HG03457 (cell line): Measurements from ENCODE around the gene PCDHA4.

ENCODE experiments used
- ATAC-seq: cut with Tn5 transposase; IDR thresholded peaks from one replicate; pipeline ENCODE4 v1.9.1; 2021; ENCODE audit warnings: moderate number of reproducible peaks; ENCODE audit not compliant: unreplicated experiment

The PCDHA4 gene

DNA sequence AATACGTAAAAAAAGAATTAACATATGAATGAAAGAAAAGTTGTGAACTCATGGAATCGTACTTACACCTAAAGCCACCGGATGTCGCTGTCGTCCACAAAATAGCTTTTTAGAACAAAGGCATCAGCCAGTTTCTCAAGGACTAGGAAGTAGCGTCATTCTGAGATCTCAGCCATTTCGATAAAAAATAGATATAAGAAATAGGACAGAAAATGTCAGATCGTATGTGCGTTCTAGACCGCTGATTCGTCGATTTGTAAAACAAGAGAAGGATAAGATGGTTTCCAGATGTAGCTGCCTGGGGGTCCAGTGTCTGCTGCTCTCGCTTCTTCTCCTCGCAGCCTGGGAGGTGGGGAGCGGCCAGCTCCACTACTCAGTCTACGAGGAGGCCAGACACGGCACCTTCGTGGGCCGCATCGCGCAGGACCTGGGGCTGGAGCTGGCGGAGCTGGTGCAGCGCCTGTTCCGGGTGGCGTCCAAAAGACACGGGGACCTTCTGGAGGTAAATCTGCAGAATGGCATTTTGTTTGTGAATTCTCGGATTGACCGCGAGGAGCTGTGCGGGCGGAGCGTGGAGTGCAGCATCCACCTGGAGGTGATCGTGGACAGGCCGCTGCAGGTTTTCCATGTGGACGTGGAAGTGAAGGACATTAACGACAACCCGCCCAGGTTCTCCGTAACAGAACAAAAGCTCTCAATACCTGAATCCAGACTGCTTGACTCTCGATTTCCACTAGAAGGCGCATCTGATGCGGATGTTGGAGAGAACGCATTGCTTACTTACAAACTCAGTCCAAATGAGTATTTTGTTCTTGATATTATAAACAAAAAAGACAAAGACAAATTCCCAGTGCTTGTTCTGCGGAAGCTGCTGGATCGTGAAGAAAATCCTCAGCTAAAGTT lies 49.2 kb downstream of the PCDHA4 start, which contains the start of gene PCDHA10:
Gene PCDHA10, plus strand, starts transcription at position 126 of the 903 bp plus-strand sequence. Its CDS starts 152 bp downstream, at position 278.
- ATAC-seq, result no peak

DNA sequence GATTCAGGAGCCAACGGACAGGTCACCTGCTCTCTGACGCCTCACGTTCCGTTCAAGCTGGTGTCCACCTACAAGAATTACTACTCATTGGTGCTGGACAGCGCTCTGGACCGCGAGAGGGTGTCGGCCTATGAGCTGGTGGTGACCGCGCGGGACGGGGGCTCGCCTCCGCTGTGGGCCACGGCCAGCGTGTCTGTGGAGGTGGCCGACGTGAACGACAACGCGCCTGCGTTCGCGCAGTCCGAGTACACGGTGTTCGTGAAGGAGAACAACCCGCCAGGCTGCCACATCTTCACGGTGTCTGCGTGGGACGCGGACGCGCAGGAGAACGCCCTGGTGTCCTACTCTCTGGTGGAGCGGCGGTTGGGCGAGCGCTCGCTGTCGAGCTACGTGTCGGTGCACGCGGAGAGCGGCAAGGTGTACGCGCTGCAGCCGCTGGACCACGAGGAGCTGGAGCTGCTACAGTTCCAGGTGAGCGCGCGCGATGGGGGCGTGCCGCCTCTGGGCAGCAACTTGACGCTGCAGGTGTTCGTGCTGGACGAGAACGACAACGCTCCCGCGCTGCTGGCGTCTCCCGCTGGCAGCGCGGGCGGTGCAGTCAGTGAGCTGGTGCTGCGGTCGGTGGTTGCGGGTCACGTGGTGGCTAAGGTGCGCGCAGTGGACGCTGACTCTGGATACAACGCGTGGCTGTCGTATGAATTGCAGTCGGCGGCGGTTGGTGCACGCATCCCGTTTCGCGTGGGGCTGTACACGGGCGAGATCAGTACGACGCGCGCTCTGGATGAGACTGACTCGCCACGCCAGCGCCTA lies 50.5 kb downstream of the PCDHA4 start:
- no peak for ATAC-seq

DNA sequence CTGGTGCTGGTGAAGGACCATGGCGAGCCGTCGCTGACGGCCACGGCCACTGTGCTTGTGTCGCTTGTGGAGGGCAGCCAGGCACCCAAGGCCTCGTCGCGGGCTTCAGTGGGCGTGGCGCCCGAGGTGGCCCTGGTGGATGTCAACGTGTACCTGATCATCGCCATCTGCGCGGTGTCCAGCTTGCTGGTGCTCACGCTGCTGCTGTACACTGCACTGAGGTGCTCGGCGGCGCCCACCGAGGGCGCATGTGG lies 51.0 kb downstream of the PCDHA4 start:
- ATAC-seq, result no peak

DNA sequence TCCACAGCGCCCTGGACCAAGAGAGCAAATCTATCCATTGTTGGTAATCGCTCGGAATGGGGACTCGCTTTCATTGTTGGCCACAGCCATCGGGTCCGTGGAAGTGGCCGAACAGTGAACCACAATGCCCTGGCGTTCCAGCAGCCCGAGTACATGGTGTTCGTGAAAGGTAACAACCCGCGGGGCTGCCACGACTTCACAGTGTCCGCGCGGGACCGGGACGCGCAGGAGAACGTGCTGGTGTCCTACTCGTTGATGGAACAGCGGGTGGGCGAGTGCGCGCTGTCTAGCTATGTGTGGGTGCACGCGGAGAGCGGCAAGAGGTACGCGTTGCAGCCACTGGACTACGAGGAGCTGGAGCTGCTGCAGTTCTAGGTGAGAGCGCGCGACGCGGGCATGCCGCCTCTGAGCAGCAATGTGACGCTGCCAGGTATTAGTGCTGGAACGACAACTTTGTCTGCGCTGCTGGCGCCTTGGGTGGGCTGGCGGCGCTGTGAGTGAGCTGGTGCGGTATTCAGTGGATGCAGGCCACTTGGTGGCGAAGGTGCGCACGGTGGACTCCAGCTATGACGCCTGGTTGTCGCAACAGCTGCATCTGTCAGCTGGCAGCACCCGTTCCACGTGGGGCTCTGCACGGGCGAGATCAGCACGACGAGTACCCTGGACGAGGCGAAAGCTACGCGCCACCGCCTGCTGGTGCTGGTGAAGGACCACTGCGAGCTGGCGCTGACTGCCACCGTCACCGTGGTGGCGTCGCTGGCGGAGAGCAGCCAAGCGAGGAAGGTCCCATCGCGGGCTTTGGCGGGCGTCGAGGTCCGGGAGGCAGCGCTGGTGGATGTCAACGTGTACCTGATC lies 55.8 kb downstream of the PCDHA4 start:
- ATAC-seq, result no peak
